ENCODE data around the gene RNFT2. TPM values are rescaled to one million over a fixed set of nuclear protein-coding genes. Genes with fewer than 3 reads are reported as not detected.

The RNFT2 gene
- total RNA-seq, 1 donor from 2014 or later: 0.62 TPM

DNA sequence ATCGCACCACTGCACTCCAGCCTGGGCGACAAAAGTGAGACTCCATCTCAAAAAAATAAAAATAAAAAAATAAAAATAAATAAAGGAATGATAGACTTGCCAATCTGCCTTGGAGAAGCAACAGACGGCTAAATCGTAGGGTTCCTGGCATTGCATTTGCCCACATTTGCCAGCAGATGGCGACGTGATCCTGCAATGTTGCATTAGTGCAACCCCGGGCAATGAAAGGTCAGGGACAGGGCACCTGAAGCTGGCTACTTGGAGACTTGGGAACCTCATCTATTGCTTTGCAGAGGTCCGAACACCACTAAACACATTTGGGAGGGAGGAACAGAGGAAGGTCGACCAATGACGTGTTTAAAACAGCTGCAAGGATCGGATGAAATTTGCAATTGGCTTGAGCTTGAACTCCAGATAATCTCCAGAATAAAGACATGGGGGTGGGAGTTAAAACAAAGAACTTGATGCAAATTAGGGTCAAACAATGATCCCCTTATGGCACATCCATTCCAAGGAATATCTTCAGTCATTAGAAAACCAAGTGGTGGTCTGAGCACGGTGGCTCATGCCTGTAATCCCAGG, 34.8 kb upstream of the RNFT2 start:
- DNase-seq (peak; percentile 75), ATAC-seq (ENCODE audit: poor library complexity) (peak; percentile 92)
- intact Hi-C loops (cut with DNase I): loop anchor here (5.0 kb wide), 1 partner anchor 179 kb away; the partner anchor contains the start of gene HRK

DNA sequence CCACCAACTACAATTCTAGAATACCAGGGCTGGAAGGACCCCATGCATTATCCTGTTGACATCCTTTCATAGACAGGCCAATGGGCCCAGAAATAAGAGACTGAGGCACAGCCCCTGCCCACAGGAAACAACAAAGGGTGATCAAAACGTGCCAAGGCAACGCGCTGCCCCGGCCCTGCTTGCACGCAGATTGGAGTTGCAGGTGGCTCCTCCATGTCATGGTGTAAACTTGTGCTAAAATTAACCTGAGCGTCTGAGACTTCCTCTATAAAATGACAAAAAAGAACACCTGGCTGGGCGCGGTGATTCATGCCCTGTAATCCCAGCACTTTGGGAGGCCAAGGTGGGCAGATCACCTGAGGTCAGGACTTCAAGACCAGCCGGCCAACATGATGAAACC, 30.4 kb upstream of the RNFT2 start:
- ATAC-seq (ENCODE audit: poor library complexity): no peak
- intact Hi-C loops (cut with DNase I): no loop called here
- no peak for DNase-seq

DNA sequence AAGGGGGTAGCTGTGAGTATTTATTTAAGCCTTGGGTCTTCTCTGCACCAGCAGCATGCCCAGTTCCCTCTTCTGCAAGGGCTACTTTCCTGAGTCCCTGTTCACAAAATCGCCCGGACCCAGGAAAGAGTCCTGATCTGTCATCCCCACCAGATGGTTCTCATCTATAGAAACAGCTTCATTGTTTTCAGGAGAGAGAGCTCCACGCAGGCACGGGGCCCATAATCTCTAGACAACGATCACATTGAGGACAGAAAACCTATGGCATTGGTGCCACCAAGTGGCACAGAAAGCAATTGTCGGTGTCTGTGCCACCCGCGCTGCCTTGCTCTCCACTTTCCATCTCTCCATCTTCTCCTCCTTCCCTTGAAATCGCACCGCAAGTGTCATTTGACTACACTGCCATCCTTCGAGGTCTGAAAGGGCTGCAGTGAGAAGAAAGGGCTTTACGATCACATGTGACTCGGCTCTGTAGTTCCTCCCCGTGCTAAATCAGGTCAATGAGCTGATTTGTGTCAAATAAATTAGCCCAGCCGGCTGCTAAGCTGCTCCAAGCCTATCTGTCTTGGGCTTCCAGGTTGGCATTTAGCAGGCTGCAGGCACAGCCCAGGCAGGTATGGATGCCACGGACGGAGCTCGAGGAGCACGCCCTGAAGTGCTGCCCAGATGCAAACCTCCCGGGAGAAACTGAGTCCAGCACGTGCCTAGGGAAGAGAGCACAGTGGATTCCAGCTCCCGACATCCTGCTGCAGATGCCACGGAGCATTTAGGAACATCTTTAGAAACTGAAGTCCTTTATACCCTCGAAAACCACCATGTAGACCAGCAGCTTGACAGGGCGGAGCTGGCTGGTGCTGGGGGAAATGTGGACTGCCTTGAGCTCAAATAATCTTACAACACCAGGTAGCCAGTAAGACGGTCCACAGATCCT, 29.0 kb upstream of the RNFT2 start:
- DNase-seq (peak; percentile 60), ATAC-seq (ENCODE audit: poor library complexity) (peak; percentile 90)
- intact Hi-C loops (cut with DNase I): no loop called here

DNA sequence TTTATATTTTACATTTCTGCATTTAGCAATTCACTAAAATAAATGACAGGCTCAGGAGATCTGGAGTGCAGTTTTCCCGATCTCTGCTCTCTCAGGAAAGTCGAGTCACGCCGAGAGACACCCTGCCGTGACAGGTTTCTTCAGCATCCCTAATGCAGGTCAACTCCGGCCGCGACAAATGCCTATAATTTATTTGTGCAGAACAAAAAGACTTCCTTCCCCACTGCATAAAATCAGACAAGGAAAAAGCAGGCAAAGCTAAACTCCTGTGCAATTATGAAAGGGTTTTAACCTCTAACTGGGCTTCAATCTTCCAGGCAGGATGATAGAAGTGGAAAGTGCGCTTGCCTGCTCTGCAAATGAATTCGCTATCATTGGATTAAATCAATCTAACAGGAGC, 28.3 kb upstream of the RNFT2 start:
- DNase-seq (no peak), ATAC-seq (ENCODE audit: poor library complexity) (no peak)
- intact Hi-C loops (cut with DNase I): no loop called here

DNA sequence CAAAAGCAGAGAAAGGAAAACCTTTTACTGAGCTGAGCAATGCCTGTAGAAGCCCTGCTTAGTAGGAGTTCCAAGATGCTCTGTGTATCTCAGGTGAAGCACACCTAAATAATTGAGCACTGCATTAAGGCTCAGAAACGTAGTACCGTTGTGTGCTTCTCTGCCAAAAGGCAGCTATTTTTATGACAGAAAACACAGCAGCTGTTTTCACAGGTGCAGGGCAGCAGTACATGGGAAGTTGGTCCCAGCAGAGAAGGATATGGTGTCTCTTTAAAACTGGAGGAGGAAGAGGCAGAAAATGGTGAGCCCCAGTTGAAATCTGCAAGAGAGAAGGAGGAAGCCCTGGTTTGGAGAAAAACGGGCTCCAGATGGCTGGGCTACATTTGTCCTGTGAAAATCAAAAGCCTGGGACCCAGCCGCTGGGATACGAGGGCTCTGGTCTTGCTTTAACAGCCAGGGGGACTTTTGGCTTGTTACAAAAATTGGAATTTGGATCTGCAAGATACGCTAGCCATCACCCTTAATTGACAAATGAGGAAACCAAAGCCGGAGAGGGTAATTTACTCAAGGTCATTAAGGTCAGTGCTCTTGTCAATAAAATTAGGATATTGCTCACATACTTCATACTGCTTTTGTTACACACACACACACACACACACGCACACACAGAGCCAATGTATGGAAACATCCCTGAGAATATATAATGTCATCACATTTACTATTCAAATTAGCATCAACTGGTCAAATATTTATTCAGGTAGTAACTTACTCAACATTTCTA, 27.6 kb upstream of the RNFT2 start:
- DNase-seq: no peak
- intact Hi-C loops (cut with DNase I): no loop called here
- no peak for ATAC-seq (ENCODE audit: poor library complexity)

DNA sequence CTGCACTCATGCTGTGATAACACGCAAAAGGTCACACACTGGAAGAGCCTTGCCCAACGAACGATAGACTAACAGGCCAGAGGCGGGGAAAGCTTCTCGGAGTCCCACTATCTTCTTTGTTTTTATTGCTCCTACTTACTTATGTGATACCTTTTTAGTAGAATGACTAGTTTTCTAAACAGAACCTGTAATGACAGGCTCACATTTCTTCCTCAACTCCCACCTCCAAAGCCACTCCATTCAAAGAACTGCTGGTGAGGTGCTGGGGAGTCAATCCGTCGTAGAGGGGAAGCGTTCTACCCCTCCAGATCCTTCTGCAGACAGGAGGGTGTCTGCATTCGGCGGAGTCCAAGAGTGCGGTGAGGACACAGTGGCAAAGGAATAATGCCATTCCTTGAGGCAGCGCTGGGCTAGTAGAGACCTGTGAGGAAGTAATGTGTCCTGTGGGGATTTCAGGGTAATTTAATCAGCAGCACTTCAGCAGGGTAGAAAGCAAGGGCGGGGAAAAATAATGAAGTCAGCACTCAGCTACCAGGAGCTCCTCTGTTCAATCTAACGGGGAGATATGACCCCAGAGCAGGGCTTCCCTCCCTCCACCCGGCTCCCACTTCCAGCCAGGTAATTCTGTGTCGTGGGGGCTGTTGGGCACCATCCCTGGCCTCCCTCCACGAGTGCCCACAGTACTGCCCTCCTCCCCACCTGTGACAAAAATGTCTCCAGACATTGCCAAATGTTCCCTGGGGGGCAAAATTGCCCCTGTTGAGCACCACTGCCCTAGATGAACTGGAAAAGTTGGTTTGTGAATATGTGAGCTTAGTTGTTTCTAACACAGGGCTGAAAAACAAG, 25.4 kb upstream of the RNFT2 start:
- no peak for DNase-seq
- intact Hi-C loops (cut with DNase I): no loop called here
- no peak for ATAC-seq (ENCODE audit: poor library complexity)

DNA sequence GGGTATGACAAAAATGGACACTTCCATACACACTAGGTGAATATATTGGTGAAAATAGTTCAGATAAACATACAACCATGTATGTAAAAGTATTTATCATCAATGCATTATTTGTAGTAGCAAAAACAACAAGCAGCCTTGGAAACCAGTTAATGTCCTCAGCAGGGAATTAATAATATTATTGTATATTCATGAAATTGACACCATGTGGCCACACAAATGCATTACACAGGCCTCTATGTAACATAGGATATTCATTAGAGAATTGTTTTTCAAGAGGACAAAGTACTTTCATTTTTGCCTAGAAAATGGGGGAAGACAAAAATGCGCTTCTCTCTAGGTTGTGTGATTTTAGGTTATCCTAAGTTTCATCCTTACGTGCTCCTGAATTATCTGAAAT, 24.6 kb upstream of the RNFT2 start:
- no peak for ATAC-seq (ENCODE audit: poor library complexity)
- intact Hi-C loops (cut with DNase I): no loop called here
- DNase-seq: no peak

DNA sequence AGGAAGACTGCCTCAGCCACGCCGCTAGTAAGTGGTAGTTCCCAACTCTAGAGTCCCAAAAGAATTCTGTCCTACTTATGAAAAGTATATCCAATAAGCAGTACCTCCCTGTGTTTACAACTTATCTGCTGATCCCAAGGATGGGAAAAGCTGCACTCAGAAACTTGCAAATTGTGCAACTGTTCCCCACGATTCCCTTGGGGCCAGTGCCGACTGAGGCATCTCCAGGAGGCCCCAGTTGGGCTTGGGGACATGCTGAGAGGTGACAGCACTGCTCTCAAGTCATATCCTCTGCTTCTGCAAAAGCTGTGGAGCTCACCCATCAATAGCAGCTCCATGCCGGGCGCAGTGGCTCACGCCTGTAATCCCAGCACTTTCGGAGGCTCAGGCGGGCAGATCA, 23.9 kb upstream of the RNFT2 start:
- intact Hi-C loops (cut with DNase I): no loop called here
- ATAC-seq (ENCODE audit: poor library complexity): no peak
- no peak for DNase-seq

DNA sequence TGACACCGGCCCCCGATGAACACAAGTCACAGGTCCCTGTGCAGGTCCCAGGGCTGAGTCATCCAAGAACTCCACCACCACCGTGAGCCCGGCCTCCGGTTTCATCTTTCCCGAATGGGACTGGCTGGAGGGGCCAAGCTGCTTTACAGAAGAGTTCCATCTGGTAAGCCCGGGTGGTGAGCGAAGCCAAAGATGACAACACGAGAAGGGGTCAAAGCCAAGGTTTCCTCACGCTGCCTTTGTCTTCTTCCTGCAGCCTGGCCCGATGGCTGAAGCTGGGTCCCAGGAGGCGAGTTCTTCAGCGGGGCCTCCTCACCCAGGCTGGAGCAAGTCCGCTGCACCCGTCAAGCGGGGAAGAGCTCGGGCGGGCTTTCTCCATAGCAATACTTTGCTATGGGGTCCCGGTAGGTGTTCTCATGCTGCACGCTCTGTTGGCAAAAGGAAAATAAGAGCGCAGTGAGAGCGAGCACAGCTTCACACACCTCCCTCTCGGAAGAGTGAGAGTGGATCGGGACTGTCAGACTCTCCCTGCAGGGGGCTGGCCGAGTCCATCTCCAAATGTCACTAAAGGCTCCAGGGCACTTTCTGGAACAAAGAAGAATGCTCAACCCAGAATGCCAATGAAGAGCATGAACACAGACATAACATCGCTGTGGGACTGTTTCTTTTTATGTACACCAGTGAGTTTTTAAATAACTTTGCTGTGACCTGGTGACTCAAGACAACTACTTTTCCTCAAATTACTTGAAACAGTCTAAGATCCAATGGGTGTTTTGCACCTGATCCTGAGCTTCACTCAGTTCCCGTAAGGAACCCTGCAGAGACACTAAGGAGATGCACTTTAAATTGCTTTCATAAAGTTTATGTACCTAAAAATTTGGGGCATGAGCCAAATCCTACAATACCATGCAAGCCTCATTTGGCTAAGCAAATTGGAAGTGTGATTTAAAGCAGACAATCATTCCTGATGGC, 20.4 kb upstream of the RNFT2 start:
- peak; percentile 80 for ATAC-seq (ENCODE audit: poor library complexity)

DNA sequence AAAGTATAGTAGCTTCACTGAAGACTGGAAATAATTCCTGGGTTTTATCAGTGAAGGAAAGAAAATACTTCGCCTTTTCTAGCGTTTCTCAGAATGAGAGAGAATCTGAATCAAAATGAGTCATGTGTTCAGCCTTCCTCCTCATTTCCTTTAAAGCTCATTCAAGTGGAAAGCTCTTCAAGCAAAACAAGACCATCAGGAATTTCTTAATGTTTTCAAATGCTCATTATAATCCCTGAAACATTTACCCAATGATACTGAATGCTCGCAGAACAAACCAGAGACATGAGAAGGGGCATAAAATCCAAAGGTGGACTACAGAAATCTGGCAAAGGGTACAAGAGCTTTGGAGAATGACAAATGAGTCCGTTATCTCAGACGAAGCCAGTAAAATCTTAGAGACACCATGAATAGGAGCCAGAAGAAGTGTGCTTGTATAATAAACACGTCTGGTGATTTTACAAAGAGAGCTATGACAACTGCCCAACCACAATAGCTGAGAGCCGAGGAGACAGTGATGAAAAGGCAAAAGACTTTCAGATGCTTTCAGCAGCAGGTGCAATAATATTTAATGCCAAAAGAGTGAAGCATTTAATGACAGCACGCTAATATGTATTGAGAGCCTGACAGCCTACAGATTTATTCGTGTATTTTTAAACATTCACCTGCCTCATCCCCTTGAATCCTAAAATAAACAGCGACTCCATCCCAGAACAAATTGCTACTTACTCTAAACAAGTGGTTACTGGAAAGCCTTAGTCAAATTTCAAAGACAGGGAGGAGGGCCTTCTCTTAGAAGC, 19.3 kb upstream of the RNFT2 start:
- intact Hi-C loops (cut with DNase I): no loop called here
- DNase-seq: no peak
- ATAC-seq (ENCODE audit: poor library complexity): peak; percentile 13

More for the DNA sequence above, 20.4 kb upstream of the RNFT2 start:
- intact Hi-C loops (cut with DNase I): no loop called here
- peak; percentile 83 for DNase-seq

DNA sequence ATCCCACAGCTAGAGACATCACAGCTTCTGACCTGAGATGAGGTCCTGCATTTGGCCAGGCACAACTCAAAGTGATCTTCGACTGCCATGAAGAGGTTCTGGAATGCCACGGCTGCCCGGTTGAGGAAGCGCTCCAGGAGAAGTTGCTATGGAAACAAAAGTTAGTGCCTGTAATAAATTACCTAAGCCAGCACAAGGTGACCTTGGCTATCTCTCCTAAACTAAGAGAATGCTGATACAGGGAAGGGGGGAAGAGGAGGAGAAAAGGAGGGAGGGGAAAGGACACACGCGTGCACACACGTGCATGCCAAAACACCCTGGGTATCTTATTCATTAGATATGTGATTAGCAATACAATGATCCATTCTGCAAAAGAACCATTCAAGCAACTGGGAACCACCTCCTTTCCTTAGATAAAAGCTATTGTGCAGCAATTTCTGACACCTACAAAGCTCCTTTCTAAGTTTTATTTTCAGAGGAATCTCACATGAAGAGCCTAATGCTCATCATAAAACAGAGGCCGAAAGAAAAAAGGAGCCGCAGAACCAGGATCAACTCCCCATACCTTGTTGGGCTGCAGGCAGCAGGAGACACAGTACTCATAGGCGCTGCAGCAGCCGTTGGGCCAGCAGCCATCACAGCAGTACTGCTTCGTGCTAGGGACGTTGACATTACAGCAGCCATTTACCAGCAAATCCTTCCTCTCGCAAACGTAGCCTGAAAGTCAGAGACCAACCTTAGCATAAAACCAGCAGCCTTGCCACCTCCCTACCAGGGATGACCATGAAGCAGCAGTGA, 18.2 kb upstream of the RNFT2 start:
- intact Hi-C loops (cut with DNase I): no loop called here
- no peak for DNase-seq
- ATAC-seq (ENCODE audit: poor library complexity): peak; percentile 32

DNA sequence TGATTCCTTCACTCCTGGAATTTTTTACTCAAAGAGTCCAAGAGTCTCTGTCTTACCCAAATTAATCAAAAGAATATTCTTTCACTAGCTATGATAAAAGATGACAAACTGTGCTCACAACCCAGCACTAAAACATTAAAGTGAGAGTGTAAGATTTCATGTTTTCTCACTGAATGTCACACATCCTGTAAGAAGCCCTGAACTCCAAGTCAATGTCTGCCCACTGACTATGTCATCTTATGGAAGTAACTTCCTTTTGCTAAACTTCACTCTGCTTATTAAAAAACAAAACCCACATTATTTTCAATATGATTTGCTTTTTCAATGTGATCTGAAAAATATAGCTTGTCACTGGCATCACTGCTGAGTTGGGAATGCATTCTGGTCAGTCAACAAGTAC, 15.9 kb upstream of the RNFT2 start:
- ATAC-seq (ENCODE audit: poor library complexity): no peak
- DNase-seq: no peak
- intact Hi-C loops (cut with DNase I): no loop called here

DNA sequence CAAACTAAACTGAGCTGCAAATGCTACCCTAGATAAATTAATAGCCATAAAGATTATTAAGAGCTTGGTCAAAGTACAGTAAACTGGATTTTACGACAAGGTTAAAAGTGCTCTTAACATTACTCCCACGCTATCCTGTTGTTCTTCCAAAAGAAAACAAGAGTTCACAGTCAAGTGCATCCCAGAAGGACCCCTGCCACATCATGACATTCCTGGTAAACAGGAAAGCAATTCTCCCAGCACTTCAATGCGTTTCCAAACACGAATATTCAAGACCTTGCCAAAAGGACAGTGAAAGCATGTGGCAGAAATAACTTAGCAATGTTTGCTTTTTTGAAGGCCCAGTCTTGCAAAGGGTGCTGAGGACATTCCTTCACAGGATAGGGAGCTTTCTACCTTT, 11.4 kb upstream of the RNFT2 start:
- intact Hi-C loops (cut with DNase I): no loop called here
- ATAC-seq (ENCODE audit: poor library complexity) (no peak), DNase-seq (no peak)

DNA sequence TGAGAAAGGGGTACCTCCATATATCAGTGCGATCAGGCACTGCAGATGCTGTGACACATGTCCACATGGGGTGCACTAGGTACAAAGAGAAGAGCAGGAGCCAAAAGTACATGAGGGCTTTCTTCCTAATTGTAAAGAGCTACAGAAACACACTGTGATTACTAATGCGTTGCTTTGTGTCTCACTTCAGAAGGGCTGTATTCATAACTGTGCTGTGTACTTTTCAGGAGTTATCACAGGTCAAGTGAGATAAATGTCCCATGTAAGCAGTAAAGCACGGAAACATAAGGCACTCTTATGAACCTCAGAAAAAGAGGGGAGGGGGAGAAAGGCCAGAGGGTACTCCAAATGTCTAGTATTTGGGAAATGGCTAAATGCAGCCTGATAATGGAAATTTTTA, 10.9 kb upstream of the RNFT2 start:
- intact Hi-C loops (cut with DNase I): no loop called here
- DNase-seq (no peak), ATAC-seq (ENCODE audit: poor library complexity) (no peak)

DNA sequence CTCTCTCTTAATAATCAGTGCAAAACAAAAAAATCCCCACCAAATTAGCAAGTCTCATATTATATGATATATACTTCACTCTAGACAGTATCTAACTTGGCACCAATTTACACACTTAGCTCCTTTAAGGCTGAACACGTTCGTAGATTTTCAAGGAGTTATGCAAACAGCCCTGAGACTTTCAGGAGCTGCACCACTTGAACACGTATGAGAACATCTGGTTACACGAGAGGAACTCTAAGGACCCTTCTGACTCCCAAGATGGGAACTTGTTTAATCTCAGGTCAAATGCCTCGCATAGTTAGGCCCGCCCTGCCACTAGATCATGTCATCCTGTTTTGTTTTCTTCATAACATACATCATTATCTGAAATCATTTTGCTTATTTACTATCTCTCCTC, 10.2 kb upstream of the RNFT2 start:
- DNase-seq (no peak), ATAC-seq (ENCODE audit: poor library complexity) (no peak)
- intact Hi-C loops (cut with DNase I): no loop called here

DNA sequence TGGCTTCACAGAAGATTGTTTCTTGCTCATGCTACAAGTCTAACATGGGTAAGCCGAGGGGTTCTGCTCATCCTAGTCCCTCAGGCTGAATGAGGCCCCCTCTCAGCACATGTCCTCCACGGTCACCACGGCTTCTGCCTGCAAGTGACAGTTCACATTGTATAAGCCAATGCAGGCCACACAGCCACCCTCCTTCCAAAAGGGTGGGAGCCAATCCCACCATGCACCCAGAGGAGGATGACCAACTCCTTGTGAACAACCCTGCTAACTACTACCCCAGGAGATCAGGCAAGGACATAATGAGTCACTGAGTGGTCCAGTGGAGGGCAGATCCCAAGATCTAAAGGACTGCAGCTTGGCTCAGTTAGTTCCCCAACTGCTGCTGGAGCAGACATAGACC, 6.3 kb upstream of the RNFT2 start:
- DNase-seq: no peak
- ATAC-seq (ENCODE audit: poor library complexity): no peak
- intact Hi-C loops (cut with DNase I): no loop called here
